Kidney epithelial cell (primary cell): ENCODE measurements around the gene DNAH3. TPM values are rescaled to one million over a fixed set of nuclear protein-coding genes. Genes with fewer than 3 reads are reported as not detected.
"Not testable (repeated sequence)": the region's sequence is repeated elsewhere in the genome, so short reads cannot be mapped to it uniquely, and the experiment has no call there.

Experiments used
- DNase-seq: peaks from one replicate; pipeline ENCODE4 v3.0.0-alpha.2; 2010; ENCODE audit warnings: low read depth
- H3K27me3 ChIP-seq: 2 replicates; pipeline ENCODE4 v1.6.0; 2011; ENCODE audit warnings: low read length; ENCODE audit not compliant: control insufficient read depth, insufficient read depth
- H3K36me3 ChIP-seq: 2 replicates; pipeline ENCODE4 v1.5.1; 2011; ENCODE audit warnings: low read length; ENCODE audit not compliant: control insufficient read depth, insufficient read depth
- H3K4me3 ChIP-seq: 2 replicates; pipeline ENCODE4 v1.5.1; 2011; ENCODE audit warnings: low read depth, mild to moderate bottlenecking, control low read depth, low read length
- total RNA-seq: library from RNA; depleted of rRNA; stranded (reverse); fragments of >200 nt; gene quantifications from 2 replicates; pipeline ENCODE4 v1.2.3, GENCODE V29; 2015
- TF ChIP-seq, protein P1 (sequence below): IDR thresholded peaks from 2 replicates; pipeline ENCODE4 v1.5.1; 2011; ENCODE audit warnings: mild to moderate bottlenecking, moderate library complexity, low read length, control low read depth, inconsistent platforms; ENCODE audit not compliant: insufficient read depth, poor library complexity, severe bottlenecking

DNAH3 gene
- total RNA-seq, 1 donor from 2014 or later = not detected

- DNase-seq = no peak
- Histone ChIP-seq H3K27me3 (no peaks in the 10 kb centered on the region), H3K4me3 (no peak overlapping the region), H3K36me3 (no peaks in the 10 kb centered on the region)
- TF ChIP-seq, protein P1, sequence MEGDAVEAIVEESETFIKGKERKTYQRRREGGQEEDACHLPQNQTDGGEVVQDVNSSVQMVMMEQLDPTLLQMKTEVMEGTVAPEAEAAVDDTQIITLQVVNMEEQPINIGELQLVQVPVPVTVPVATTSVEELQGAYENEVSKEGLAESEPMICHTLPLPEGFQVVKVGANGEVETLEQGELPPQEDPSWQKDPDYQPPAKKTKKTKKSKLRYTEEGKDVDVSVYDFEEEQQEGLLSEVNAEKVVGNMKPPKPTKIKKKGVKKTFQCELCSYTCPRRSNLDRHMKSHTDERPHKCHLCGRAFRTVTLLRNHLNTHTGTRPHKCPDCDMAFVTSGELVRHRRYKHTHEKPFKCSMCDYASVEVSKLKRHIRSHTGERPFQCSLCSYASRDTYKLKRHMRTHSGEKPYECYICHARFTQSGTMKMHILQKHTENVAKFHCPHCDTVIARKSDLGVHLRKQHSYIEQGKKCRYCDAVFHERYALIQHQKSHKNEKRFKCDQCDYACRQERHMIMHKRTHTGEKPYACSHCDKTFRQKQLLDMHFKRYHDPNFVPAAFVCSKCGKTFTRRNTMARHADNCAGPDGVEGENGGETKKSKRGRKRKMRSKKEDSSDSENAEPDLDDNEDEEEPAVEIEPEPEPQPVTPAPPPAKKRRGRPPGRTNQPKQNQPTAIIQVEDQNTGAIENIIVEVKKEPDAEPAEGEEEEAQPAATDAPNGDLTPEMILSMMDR = no peak
These were observed 204.5 kb downstream of the DNAH3 start for GRCh38 chr16:20946015-20946629.

DNA sequence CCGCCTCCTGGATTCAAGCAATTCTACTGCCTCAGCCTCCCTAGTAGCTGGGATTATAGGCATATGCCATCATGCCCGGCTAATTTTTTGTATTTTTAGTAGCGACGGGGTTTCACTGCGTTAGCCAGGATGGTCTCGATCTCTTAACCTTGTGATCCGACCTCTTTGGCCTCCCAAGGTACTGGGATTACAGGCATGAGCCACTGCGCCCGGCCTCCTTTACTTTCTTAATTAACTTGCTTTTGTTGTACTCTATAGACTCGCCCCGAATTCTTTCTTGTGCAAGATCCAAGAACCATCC lies 205.1 kb downstream of the DNAH3 start:
- DNase-seq, H3K27me3 ChIP-seq, H3K4me3 ChIP-seq, H3K36me3 ChIP-seq: not testable (repeated sequence)

DNA sequence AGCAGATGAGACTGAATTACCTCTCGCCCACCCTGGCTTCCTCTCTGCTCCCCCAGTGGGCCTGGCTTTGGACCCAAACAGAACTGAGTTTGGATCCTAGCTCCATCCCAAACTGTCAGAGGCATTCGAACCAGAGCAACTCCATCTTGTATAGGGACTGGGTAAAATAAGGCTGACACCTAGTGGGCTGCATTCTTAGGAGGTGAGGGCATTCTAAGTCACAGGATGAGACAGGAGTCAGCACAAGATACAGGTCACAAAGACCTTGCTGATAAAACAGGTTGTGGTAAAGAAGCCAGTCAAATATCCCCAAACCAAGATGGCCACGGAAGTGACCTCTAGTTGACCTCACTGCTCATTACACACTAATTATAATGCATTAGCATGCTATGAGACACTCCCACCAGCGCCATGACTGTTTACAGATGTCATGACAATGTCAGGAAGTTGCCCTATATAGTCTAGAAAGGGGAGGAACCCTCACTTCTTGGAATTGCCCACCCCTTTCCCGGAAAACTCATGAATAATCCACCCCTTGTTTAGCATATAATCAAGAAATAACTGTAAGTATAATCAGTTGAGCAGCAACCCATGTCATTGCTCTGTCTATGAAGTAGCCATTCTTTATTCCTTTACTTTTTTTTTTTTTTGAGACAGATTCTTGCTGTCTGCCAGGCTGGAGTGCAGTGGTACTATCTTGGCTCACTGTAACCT lies 205.6 kb downstream of the DNAH3 start:
- no peak overlapping the region for H3K4me3 ChIP-seq
- TF ChIP-seq, protein P1 = no peak
- DNase-seq = no peak
- no peaks in the 10 kb centered on the region for H3K27me3 ChIP-seq
- no peaks in the 10 kb centered on the region for H3K36me3 ChIP-seq

DNA sequence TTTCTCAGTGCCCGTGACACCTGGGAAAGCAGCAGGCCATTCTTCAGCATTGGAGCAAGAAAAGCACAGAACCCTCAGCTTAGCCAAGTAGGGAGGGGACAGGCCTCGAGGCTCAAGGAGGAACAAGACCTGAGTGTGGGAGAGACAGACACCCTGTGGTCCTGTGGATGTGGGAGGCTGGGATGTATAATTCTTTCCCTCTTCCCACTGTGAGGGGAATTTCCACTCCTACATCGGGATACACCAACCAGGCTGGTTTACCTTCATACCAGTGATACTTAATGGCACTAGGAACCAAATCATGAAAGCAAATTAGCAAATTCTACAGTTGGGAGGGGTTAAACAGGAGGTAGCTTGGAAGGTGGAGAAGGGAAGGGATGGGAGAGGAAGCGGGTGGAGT lies 208.4 kb downstream of the DNAH3 start:
- Histone ChIP-seq H3K27me3 (no peaks in the 10 kb centered on the region), H3K36me3 (no peaks in the 10 kb centered on the region), H3K4me3 (no peak overlapping the region)
- DNase-seq = no peak
- TF ChIP-seq, protein P1 = no peak

DNA sequence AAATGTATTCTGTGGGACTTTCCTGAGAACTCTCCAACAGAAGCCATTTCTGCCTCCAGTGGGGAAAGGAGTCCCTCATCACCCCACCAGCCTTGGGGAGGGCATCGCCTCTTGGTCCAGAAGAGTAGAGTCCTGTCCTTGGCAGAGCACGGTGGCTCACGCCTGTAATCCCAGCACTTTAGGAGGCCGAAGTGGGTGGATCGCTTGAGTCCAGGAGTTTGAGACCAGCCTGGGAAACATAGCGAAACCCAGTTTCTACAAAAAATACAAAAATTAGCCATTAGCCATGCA lies 209.1 kb downstream of the DNAH3 start:
- TF ChIP-seq, protein P1 = no peak
- no peak for DNase-seq
- Histone ChIP-seq H3K4me3 (no peak overlapping the region), H3K27me3 (no peaks in the 10 kb centered on the region), H3K36me3 (no peaks in the 10 kb centered on the region)

DNA sequence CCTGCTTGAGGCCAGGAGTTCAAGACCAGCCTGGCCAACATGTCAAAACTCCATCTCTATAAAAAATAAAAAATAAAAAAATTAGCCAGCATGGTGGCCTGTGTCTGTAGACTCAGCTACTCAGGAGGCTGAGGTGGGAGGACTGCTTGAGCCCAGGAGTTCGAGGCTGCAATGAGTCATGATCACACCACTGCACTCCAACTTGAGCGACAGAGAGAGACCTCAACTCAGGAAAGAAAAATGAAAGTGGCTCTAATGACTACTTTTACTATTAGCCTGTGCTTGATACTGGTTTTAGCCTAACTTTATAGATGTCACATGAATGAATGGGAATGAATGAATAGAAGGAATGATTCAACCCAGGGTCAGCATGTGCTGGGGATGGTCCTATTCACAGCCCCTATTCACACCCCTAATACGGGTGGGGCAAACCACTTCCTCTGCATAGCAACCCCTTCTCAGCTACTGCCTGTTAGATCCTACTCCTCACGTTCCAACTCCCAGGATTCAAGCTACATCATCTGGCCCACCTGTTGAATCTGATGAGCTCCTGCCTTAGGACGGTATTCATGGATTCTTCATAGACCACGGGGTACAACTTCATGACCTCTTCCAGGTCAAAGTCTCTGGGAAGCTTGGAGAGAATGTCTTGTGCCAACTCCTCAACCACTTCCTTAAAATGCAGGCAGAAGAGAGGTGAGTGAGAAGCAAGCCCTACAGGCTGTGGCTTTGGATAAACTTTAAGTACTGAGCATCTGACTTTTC lies 209.6 kb downstream of the DNAH3 start:
- DNase-seq = no peak
- Histone ChIP-seq H3K4me3 (no peak overlapping the region), H3K36me3 (no peaks in the 10 kb centered on the region), H3K27me3 (no peaks in the 10 kb centered on the region)
- TF ChIP-seq, protein P1 = no peak
